GM18507 (cell line): ENCODE results near the gene IL26.
"Not testable (repeated sequence)": the region's sequence is repeated elsewhere in the genome, so short reads cannot be mapped to it uniquely, and the experiment has no call there.

Source experiments
- DNase-seq: peaks from one replicate; pipeline ENCODE4 v3.0.0; 2011; ENCODE audit warnings: low read depth; ENCODE audit not compliant: insufficient read length; ENCODE audit errors: extremely low spot score
- FAIRE-seq: peaks from 2 replicates; lab custom pipeline; 2011; peaks lifted over from hg19 to GRCh38; lab: Jason Lieb, UNC

IL26 gene

DNA sequence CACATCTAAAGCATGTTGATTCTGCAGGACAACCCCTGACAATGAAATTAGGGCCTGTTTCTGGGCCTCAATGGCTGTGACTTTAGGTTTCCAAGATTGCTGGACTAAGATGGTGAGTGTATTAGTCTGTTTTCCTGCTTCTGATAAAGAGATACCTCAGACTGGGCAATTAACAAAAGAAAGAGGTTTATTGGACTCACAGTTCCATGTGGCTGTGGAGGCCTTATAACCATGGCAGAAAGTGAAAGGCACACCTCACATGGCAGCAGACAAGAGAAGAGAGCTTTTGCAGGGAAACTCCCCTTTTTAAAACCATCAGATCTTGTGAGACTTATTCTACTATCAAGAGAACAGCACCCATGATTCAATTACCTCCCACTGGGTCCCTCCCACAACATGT, 17.2 kb upstream of the IL26 start:
- FAIRE-seq (no peak), DNase-seq (no peak)

DNA sequence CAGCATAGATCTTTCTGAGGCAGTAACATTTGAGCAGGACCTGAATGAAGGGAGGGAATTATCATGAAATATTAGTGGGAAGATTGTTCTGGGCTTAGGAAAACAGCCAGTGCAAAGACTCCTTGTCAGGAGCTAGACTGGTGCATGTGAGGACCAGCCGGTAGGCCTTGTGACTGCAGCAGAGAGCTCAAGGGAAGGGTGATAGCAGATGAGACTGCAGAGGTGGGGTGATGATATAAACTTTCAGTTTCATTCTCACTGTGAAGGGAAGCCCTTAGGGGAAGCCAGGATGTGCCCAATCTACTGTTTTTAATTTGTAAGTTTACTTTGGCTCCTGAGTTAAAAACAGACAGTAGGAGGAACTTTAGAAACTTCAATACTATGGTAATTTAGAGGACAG, 15.4 kb upstream of the IL26 start:
- peak; percentile 97 for FAIRE-seq

GRCh38 chr12:68240079-68240478, 14.5 kb upstream of the IL26 start:
- no peak for FAIRE-seq
- no peak for DNase-seq

More for the DNA sequence above, 15.4 kb upstream of the IL26 start:
- DNase-seq: peak; percentile 70

- FAIRE-seq (no peak), DNase-seq (no peak)
These were observed 13.8 kb upstream of the IL26 start for GRCh38 chr12:68239309-68239982.

DNA sequence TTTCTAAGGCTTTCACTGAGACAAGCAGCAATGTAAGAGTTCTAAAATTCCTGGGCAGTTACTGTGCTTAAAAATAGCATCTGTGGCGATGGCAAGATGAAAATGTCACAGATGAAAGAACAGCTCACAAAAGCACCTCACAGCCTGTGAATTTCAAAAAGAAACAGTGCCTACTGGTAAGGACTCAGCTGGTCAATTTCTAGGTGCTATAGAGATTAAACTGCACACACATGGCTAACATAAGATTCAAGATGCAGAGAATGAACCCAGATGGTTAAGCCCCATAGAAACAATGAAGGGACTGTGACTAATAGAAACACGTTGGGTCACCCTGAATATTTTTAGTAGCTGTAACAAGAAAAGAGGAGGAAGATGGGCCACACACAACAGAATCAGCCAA, 12.0 kb upstream of the IL26 start:
- peak; percentile 64 for FAIRE-seq
- DNase-seq: no peak

GRCh38 chr12:68237078-68237477, 11.5 kb upstream of the IL26 start:
- no peak for FAIRE-seq

DNA sequence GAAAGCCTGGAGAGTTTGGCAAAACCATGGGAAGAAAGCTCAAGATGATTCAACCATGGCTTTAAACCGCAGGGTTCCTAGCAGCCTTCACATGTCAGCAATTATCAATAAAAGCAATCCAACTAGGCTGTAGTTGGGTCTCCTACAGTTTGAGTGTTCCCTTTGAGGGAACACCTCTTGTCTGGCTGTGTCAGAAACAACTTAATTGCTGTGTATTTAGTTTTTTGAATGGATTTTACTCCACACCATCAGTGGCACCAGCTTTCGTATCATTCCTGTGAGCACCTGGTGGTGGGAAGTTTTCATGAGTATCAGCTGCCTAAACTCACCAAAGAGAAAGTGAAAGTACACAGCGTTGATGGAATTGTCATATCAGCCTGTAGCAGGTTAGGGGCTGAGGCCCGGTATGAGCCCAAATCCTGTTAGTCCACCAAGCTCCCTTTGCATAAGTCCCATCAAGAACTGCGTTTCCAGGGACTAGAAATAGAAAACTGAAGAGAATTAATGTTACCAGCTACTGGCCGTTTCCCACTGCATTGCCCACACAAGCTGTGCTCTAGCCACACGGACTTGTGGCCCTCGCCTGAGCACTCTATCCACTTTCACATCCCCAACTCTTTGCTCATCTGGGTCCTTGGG, 10.9 kb upstream of the IL26 start:
- peak; percentile 29 for DNase-seq
- peak; percentile 76 for FAIRE-seq

More at GRCh38 chr12:68237078-68237477, 11.5 kb upstream of the IL26 start:
- no peak for DNase-seq

- FAIRE-seq (no peak), DNase-seq (no peak)
These were observed 10.0 kb upstream of the IL26 start for GRCh38 chr12:68235576-68235975.

DNA sequence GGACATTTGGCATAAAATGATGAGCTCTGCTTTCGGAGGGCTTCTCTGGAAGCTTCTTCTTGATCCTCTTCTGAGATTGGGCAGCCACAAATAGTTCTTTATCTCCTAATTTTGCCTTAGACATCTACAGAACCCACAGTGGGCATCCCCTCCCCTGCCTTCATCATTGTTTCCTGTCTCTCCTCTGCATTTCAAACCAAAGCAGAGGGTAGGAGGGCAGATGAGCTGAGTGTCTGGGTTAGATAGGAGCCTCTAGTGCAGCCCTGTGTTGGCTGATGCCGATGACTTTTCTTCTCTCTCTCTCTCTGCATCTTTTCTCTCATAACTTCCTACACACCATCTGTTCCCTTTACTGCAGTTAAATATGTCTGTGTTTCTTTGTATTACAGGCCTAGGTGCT, 8.5 kb upstream of the IL26 start:
- no peak for DNase-seq
- no peak for FAIRE-seq

DNA sequence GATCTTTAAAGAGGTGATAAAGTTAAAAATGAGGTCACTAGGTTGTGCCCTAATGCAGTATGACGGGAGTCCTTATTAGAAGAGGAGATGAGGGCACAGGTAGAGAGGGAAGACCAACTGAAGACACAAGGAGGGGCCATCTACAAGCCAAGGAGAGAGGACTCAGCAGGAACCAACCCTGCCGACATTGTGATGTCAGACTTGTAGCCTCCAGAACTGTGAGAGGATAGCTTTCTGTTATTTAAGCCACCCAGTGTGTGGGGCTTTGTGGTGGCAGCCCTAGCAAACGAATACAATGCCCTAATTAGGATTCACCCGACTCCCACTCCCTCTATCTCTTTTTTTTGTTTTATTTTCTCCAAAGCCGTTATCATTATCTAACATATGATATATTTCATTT, 7.9 kb upstream of the IL26 start:
- DNase-seq: no peak
- no peak for FAIRE-seq

DNA sequence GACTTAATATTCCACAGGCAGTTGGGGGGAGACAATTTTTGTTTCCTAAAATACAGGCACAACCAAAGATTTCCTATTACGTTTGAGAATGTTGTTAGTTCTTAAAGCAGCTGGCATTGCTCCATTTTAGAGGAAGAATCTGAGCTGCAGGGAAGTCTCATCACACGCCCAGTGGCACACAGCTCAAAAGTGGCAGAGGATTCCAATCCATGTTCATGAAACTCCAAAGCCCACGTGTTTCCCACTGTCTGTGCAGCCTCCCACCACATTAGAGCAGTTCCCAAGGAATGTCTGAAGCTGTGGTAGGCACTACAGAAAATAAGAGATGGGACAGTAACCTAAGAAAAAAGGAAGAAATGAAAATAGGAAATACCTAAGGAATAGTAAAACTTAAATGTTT, 6.1 kb upstream of the IL26 start:
- DNase-seq (no peak), FAIRE-seq (no peak)

- no peak for FAIRE-seq
- no peak for DNase-seq
These were observed 5.6 kb upstream of the IL26 start for GRCh38 chr12:68231229-68231628.

DNA sequence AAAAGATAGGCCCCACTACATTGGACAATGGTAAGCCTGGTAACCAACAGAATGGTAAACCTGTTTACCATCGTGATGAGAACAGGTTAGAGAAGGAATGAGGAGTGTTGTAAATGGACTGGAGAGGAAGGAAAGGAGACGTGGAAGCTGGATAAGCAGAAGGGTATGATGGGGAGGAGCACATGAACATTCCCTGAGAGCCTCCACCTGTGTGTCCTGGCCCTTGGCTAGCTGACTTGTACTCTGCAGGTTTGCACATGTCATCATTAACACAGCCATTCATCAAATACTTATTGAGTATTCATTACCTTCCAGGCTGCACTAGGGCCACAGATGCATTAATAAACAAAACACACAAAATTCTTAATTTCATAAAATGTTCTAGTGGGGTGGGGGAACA, 4.3 kb upstream of the IL26 start:
- FAIRE-seq (no peak), DNase-seq (no peak)

- DNase-seq (no peak), FAIRE-seq (no peak)
These were observed 1.7 kb upstream of the IL26 start for GRCh38 chr12:68227356-68227755.

DNA sequence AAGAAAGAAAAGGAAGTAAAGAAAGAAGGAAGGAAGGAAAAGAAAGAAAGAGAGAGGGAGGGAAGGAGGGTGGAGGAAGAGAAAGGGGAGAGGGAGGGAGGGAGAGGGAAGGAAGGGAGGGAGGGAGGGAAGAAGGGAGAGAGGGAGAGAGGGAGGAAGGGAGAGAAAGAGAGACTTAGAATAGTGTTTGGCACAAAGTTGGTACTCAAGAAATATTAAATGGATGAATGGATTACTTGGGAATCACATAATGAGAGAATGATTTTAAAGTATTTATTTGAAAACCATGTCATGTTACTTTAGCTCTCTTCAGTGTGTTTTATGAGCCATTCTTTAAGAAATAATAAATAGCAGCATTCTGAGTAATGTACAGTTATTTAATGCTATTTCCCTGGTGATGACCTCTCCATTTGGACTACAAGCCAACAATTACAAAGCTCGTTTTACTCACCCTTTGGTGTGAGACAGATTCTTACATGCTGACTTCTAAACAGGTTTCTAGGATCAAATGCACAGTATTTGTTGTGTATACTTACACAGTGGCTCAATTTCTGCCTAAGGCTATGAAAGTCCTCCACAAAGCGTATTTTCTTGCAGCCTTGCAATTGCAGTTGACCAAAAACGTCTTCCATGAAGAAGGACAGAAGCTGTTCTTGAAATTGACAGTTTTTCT, 861 bp downstream of the IL26 start:
- DNase-seq (no peak), FAIRE-seq (no peak)

GRCh38 chr12:68223067-68223747, 2.4 kb downstream of the IL26 start:
- peak; percentile 96 for FAIRE-seq
- DNase-seq: peak; percentile 35

GRCh38 chr12:68222326-68222725, 3.3 kb downstream of the IL26 start:
- FAIRE-seq: no peak

GRCh38 chr12:68221497-68221896, 4.1 kb downstream of the IL26 start:
- FAIRE-seq: no peak
- DNase-seq: no peak

More at GRCh38 chr12:68222326-68222725, 3.3 kb downstream of the IL26 start:
- no peak for DNase-seq

DNA sequence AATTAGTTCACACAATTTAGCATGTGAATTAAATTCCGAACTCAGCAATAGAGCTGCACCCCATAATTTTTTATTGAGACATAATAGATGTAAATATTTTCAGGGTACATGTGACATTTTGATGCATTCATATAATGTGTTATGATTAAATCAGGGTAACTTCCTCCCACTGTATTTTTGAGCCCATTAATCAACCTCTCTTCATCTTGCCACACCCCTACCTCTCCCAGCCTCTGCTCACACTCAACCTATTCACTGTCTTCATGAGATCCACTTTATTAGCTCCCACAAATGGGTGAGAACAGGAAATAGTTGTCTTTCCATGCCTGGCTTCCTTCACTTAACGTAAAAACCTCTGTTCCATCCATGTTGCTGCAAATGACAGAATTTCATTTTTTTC, 14.7 kb downstream of the IL26 start:
- FAIRE-seq (no peak), DNase-seq (no peak)

DNA sequence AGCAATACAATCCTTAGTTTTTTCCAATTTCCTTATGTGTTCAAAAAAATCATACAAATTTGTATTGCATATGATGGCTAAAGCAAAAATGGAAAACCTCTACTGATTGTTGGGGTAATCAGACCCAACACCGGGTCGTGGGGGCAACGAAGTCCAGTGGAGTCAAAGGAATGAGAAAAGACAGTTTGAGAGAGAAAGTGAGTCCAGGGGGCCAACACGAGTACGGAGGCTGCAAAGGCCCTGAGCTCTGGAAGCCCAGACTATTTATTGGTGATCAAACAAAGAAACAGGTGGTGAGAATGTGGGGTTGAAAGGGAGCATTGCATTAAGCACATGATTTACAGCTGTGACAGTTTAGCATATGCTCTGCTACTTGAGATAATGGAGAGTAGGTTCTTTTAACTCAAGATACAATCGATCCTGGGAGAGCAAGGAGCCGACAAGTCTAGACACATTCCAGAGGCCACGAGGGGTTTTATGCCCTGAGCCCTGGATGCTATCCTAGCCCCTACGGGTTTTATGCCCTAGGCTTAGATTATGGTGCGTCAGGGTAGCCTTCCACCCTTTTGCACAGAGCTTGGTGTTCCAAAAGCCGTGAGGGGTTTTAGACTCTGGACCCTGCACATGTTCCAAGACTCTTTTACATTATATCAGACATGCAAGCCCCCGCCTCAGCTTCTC, 16.4 kb downstream of the IL26 start:
- FAIRE-seq, DNase-seq: not testable (repeated sequence)
